GM12878 (cell line): ENCODE data around the gene SCN5A. TPM values are rescaled to one million over a fixed set of nuclear protein-coding genes. Genes with fewer than 3 reads are reported as not detected.

ENCODE experiments used
- ATAC-seq: fragments of 200-7000 bp; cut with Tn5 transposase; 3 replicates; pipeline ENCODE4 v1.9.1; 2020; ENCODE audit warnings: mild to moderate bottlenecking, moderate library complexity
- BruUV-seq: library from RNA; stranded (reverse); fragments of 400-500 nt; replicated peaks from 2 replicates; lab custom pipeline; 2021; lab: Mats Ljungman, UMichigan
- CTCF ChIA-PET: fragments of 300-600 bp; sonication (Branson Sonifier 250); formaldehyde crosslinking; extraction: SDS; loops from one replicate; lab custom pipeline; 2021; ENCODE audit warnings: inconsistent platforms; lab: Yijun Ruan, JAX
- POLR2A ChIA-PET: fragments of 350-600 bp; formaldehyde crosslinking; extraction: SDS; loops from one replicate; lab custom pipeline; 2021; ENCODE audit warnings: inconsistent platforms; lab: Charles Lee
- RAD21 ChIA-PET: fragments of 300-600 bp; sonication (Branson Sonifier 250); formaldehyde crosslinking; loops from one replicate; lab custom pipeline; 2023; ENCODE audit warnings: antibody characterized with exemption; ENCODE audit not compliant: unreplicated experiment; lab: Charles Lee
- SMC1A ChIA-PET: fragments of 300-600 bp; sonication (Branson Sonifier 250); formaldehyde crosslinking; loops from one replicate; lab custom pipeline; 2023; ENCODE audit not compliant: unreplicated experiment, uncharacterized antibody; lab: Charles Lee
- DNase-seq: peaks from one replicate; pipeline ENCODE4 v3.0.0-alpha.2; 2011; ENCODE audit warnings: low read depth, low spot score
- FAIRE-seq: peaks from 3 replicates; lab custom pipeline; 2011; peaks lifted over from hg19 to GRCh38; lab: Jason Lieb, UNC
- H2AFZ ChIP-seq: 2 replicates; pipeline ENCODE4 v1.6.0; 2011; ENCODE audit warnings: low read depth, low read length, control low read depth; ENCODE audit not compliant: control insufficient read depth
- H3K27ac ChIP-seq: 2 replicates; pipeline ENCODE4 v1.5.1; 2011; ENCODE audit warnings: control low read depth; ENCODE audit not compliant: control insufficient read depth, insufficient read depth
- H3K27me3 ChIP-seq, 2 experiments: replicated peaks in 1 of 2; 2 replicates each; pipeline versions ENCODE4 v1.6.0 to v1.6.1; 2011; ENCODE audit warnings: low read length in 1 of 2; ENCODE audit not compliant: control insufficient read depth in 2 of 2, insufficient read depth in 2 of 2
- H3K36me3 ChIP-seq, 2 experiments: 2 replicates each; pipeline ENCODE4 v1.5.1; 2011; ENCODE audit warnings: low read length in 1 of 2; ENCODE audit not compliant: control insufficient read depth in 2 of 2, insufficient read depth in 2 of 2
- H3K4me1 ChIP-seq: 2 replicates; pipeline ENCODE4 v1.6.1; 2011; ENCODE audit warnings: mild to moderate bottlenecking, low read length, moderate library complexity, mixed read lengths; ENCODE audit not compliant: control insufficient read depth, insufficient read depth
- H3K4me2 ChIP-seq: 2 replicates; pipeline ENCODE4 v1.6.0; 2011; ENCODE audit warnings: control low read depth; ENCODE audit not compliant: control insufficient read depth, insufficient read depth
- H3K4me3 ChIP-seq: fragments of 200-600 bp; sonication (generic); 2 replicates; pipeline ENCODE4 v1.5.1; 2016
- H3K79me2 ChIP-seq: 2 replicates; pipeline ENCODE4 v1.6.0; 2011; ENCODE audit warnings: low read length; ENCODE audit not compliant: control insufficient read depth, insufficient read depth
- H3K9ac ChIP-seq: 2 replicates; pipeline ENCODE4 v1.8.0; 2011; ENCODE audit warnings: low read length, control low read depth, mixed read lengths; ENCODE audit not compliant: control insufficient read depth, insufficient read depth
- H3K9me3 ChIP-seq: replicated peaks from 3 replicates; pipeline ENCODE4 v1.5.1; 2011; ENCODE audit warnings: mild to moderate bottlenecking, low read length; ENCODE audit not compliant: control insufficient read depth, insufficient read depth
- H4K20me1 ChIP-seq: 2 replicates; pipeline ENCODE4 v1.6.0; 2011; ENCODE audit not compliant: control insufficient read depth, insufficient read depth
- BHLHE40 ChIP-seq, 2 experiments: fragments of 450-650 bp in 1 of 2; IDR thresholded peaks; 2 replicates each; pipeline ENCODE4 v1.6.1; 2011 to 2017; ENCODE audit warnings: low read depth in 2 of 2, borderline replicate concordance in 1 of 2, improper control_type of control experiment in 1 of 2, low read length in 1 of 2, mild to moderate bottlenecking in 1 of 2
- CEBPB ChIP-seq, 2 experiments: fragments of 150-350 bp in 1 of 2; IDR thresholded peaks; 2 replicates each; pipeline ENCODE4 v1.6.1; 2012 to 2014; ENCODE audit warnings: low read depth in 2 of 2, low read length in 2 of 2, borderline replicate concordance in 1 of 2, inconsistent platforms in 1 of 2
- CEBPZ ChIP-seq: fragments of 150-350 bp; IDR thresholded peaks from 2 replicates; pipeline ENCODE4 v1.6.1; 2016; ENCODE audit warnings: low read depth, low read length
- NRF1 ChIP-seq: conservative IDR thresholded peaks from 2 replicates; pipeline ENCODE4 v1.6.1; 2011; ENCODE audit warnings: mild to moderate bottlenecking, low read depth, low read length, improper control_type of control experiment
- RBBP5 ChIP-seq: fragments of 200-600 bp; sonication (generic); conservative IDR thresholded peaks from 2 replicates; pipeline ENCODE4 v1.6.1; 2016
- WGBS: methylation state at CpG from one replicate; pipeline ENCODE4 v1.1.6; 2016; ENCODE audit warnings: low lambda C conversion rate; ENCODE audit not compliant: insufficient replicate concordance, insufficient coverage; ENCODE audit errors: missing lambda C conversion rate; 5-methylcytosine and 5-hydroxymethylcytosine counted together
- in situ Hi-C: fragments of 300-500 bp; cut with MboI; formaldehyde crosslinking; loops from 9 replicates; pipeline ENCODE4 v1.14.3; 2018; ENCODE audit warnings: mixed read lengths
- intact Hi-C: fragments of 100-400 bp; cut with micrococcal nuclease; formaldehyde crosslinking; loops from one replicate; pipeline ENCODE4 v1.14.2; 2022; ENCODE audit not compliant: unreplicated experiment
- polyA plus RNA-seq, 11 experiments: library from polyadenylated mRNA; depleted of rRNA in 4 of 11; unstranded in 6 of 11; stranded (reverse) in 5 of 11; fragments of >200 nt; fragmentation: Nextera tagmentation in 4 of 11; fragmentation: Illumina TruSeq in 1 of 11; extraction: Ambion mirVana in 4 of 11; extraction: Trizol in 1 of 11; gene quantifications; 1 replicate in 1 of 11; 2 replicates in 10 of 11; pipeline versions ENCODE4 v1.2.1 to v1.2.3, GENCODE V29; 2011 to 2016; ENCODE audit warnings: inconsistent platforms in 2 of 11, missing spikeins in 2 of 11, low read depth in 1 of 11
- total RNA-seq, 4 experiments: library from RNA; depleted of rRNA in 3 of 4; stranded (reverse); fragments of >200 nt in 3 of 4; fragmentation: Illumina TruSeq in 1 of 4; extraction: Trizol in 1 of 4; gene quantifications; 2 replicates each; pipeline versions ENCODE4 v1.2.1 to v1.2.3, GENCODE V29; 2013 to 2021

Gene SCN5A
- total and polyA plus RNA-seq, 10 of the 15 experiments (the other 5 are each of a cell fraction or from before 2014, with no cell fraction given) = not detected

GRCh38 chr3:38575279-38575843, 74.1 kb downstream of the SCN5A start:
- H4K20me1 ChIP-seq = no peaks in the 10 kb centered on the region
- SMC1A ChIA-PET = no interaction called here
- no peak for DNase-seq
- POLR2A ChIA-PET = no interaction called here
- no peaks in the 10 kb centered on the region for H3K79me2 ChIP-seq
- H3K27ac ChIP-seq = no peak overlapping the region
- no peak overlapping the region for H2AFZ ChIP-seq
- no peaks in the 10 kb centered on the region for H3K36me3 ChIP-seq
- FAIRE-seq = no peak
- BruUV-seq = no TSS peak
- intact Hi-C loops = no loop called here
- H3K27me3 ChIP-seq = no peaks in the 10 kb centered on the region; a peak in 1 of 4 replicates
- CTCF ChIA-PET = interaction anchor here (1.6 kb wide), 1 partner anchor 8 kb away, joined by 4 read pairs; no protein-coding TSS in a partner anchor
- H3K4me3 ChIP-seq = no peak overlapping the region
- no peak for ATAC-seq
- H3K9me3 ChIP-seq = no peaks in the 10 kb centered on the region; the same call in 2 of the 3 replicates
- no peak overlapping the region for H3K9ac ChIP-seq
- whole genome bisulfite sequencing = 58% methylated on average over 18 of the region's 18 CpGs
- RAD21 ChIA-PET = no interaction called here
- H3K4me2 ChIP-seq = no peak overlapping the region
- in situ Hi-C loops = no loop called here
- H3K4me1 ChIP-seq = peaks cover 12% of the 10 kb centered on the region
- peak in 1 of 2 experiments; percentile 10; a peak in 1 of 4 replicates for TF ChIP-seq CEBPB (IDR thresholded peaks at IDR 0.05; ENCODE audit: borderline replicate concordance in 1 of 2, low read depth in 2 of 2, low read length in 2 of 2)
- no peak for TF ChIP-seq RBBP5

- DNase-seq = no peak
- no peaks in the 10 kb centered on the region; the same call in 2 of the 3 replicates for H3K9me3 ChIP-seq
- intact Hi-C loops = no loop called here
- no peaks in the 10 kb centered on the region; a peak in 1 of 4 replicates for H3K27me3 ChIP-seq
- H4K20me1 ChIP-seq = no peaks in the 10 kb centered on the region
- TF ChIP-seq NRF1 = no peak
- no peak for TF ChIP-seq BHLHE40 (IDR thresholded peaks at IDR 0.05; ENCODE audit: borderline replicate concordance in 1 of 2, low read depth in 2 of 2, low read length in 1 of 2)
- TF ChIP-seq CEBPZ = no peak
- no peak for TF ChIP-seq CEBPB (IDR thresholded peaks at IDR 0.05; ENCODE audit: borderline replicate concordance in 1 of 2, low read depth in 2 of 2, low read length in 2 of 2)
- TF ChIP-seq, all 136 proteins: peak for 0
- SMC1A ChIA-PET = no interaction called here
- CTCF ChIA-PET = no interaction called here
- no peaks in the 10 kb centered on the region for H3K36me3 ChIP-seq
- POLR2A ChIA-PET = no interaction called here
- H3K27ac ChIP-seq = no peak overlapping the region
- H3K4me1 ChIP-seq = peaks cover 5% of the 10 kb centered on the region
- BruUV-seq = no TSS peak
- no peak for FAIRE-seq
- RAD21 ChIA-PET = no interaction called here
- no peak for ATAC-seq
- no peaks in the 10 kb centered on the region for H3K79me2 ChIP-seq
- H3K4me3 ChIP-seq = no peak overlapping the region
- 44% methylated on average over 6 of the region's 6 CpGs for WGBS
- H2AFZ ChIP-seq = no peak overlapping the region
- no peak overlapping the region for H3K4me2 ChIP-seq
- H3K9ac ChIP-seq = no peak overlapping the region
- in situ Hi-C loops = no loop called here
These were observed 74.8 kb downstream of the SCN5A start for GRCh38 chr3:38574411-38575278.
